Measurements from ENCODE around the gene KIF25.

- TF ChIP-seq ESRRG (CRISPR knock-in tag; IDR thresholded peaks at IDR 0.05), result no peak
- TF ChIP-seq ZNF70 (CRISPR knock-in tag; IDR thresholded peaks at IDR 0.05), result no peak
- no peak for TF ChIP-seq SNAI2 (CRISPR knock-in tag; IDR thresholded peaks at IDR 0.05)
- TF ChIP-seq PPARA (CRISPR knock-in tag; IDR thresholded peaks at IDR 0.05; ENCODE audit: borderline replicate concordance), result no peak
Observed at GRCh38 chr6:167954151-167954550, 43.3 kb upstream of the KIF25 start.
